ENCODE measurements around the gene JAKMIP2. TPM values are rescaled to one million over a fixed set of nuclear protein-coding genes. Genes with fewer than 3 reads are reported as not detected.

Gene JAKMIP2
- total RNA-seq, 1 donor, result 1.1 TPM

DNA sequence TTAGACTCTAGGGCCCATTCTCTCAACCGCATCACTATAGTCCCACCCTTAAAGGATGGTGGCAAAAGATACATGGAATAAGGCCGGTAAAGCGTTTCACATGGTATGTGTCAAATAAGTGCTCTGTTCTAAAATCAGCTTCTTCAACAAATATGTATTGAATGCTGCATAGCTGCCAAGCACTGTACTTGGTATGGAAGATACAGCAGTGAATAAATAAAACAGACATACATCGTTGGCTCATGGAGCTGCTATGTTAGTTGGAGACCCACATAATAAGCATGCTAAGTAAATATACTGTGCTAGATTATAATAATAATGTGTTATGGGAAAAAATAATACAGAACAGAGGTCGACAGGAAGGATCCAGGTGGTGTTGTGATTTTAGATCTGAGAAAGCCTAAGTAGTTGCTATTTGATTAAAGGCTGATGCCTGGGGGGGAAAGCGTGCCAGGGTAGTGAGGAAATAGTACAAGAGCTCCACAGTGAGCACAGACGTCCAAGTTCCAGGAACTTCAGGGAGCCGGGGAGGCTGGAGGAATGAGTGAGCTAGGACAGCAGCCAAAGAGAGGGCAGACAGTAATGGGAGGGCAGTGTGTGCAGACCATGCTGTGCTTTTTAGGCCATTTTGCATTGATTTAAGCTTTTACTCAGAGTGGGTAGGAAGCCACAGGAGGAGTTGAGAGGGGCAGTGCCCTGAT lies 93.7 kb downstream of the JAKMIP2 start:
- H4K20me1 ChIP-seq (ENCODE audit: insufficient read depth, low read length), result no peaks in the 10 kb centered on the region
- no peaks in the 10 kb centered on the region for H3K79me2 ChIP-seq (ENCODE audit: insufficient read depth, low read length)
- H3K9me3 ChIP-seq (ENCODE audit: low read depth, low read length), result no peaks in the 10 kb centered on the region
- no peak overlapping the region for H3K27ac ChIP-seq (ENCODE audit: low read depth, low read length)
- H3K27me3 ChIP-seq (ENCODE audit: insufficient read depth, low read length), result no peaks in the 10 kb centered on the region
- TF ChIP-seq, protein P1, sequence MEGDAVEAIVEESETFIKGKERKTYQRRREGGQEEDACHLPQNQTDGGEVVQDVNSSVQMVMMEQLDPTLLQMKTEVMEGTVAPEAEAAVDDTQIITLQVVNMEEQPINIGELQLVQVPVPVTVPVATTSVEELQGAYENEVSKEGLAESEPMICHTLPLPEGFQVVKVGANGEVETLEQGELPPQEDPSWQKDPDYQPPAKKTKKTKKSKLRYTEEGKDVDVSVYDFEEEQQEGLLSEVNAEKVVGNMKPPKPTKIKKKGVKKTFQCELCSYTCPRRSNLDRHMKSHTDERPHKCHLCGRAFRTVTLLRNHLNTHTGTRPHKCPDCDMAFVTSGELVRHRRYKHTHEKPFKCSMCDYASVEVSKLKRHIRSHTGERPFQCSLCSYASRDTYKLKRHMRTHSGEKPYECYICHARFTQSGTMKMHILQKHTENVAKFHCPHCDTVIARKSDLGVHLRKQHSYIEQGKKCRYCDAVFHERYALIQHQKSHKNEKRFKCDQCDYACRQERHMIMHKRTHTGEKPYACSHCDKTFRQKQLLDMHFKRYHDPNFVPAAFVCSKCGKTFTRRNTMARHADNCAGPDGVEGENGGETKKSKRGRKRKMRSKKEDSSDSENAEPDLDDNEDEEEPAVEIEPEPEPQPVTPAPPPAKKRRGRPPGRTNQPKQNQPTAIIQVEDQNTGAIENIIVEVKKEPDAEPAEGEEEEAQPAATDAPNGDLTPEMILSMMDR (IDR thresholded peaks at IDR 0.05; ENCODE audit: extremely low read depth, low read depth, low read length), result no peak
- no peak overlapping the region for H3K4me3 ChIP-seq (ENCODE audit: insufficient read depth, low read length)
- no peak overlapping the region for H2AFZ ChIP-seq (ENCODE audit: low read length)
- H3K4me1 ChIP-seq (ENCODE audit: insufficient read depth, low read length), result no peaks in the 10 kb centered on the region
- DNase-seq (ENCODE audit: insufficient read length, low spot score, missing footprints), result no peak
- H3K36me3 ChIP-seq (ENCODE audit: insufficient read depth, low read length), result no peaks in the 10 kb centered on the region
- H3K4me2 ChIP-seq (ENCODE audit: insufficient read depth, low read length), result no peak overlapping the region

DNA sequence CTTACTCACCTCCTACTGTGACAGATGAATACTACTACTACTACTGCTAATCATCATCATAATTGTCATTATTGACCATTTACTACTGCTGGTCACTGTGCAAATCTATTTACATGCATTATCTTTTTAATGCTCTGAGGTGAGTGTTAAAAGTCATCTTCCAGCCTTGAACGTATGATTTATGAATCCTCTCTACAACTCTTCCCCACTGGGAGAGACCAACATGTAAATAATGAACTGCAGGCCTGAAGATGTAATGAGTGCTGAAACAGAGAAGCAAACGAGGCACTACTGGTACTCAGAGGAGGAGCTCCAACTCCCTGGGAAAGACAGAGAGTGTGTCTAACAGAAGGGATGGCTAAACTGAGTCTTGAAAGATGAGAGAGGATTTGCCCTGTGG lies 95.4 kb downstream of the JAKMIP2 start:
- Histone ChIP-seq H3K4me3 (ENCODE audit: insufficient read depth, low read length) (no peak overlapping the region), H3K4me1 (ENCODE audit: insufficient read depth, low read length) (no peaks in the 10 kb centered on the region), H4K20me1 (ENCODE audit: insufficient read depth, low read length) (no peaks in the 10 kb centered on the region), H3K9me3 (ENCODE audit: low read depth, low read length) (no peaks in the 10 kb centered on the region), H3K36me3 (ENCODE audit: insufficient read depth, low read length) (no peaks in the 10 kb centered on the region), H3K4me2 (ENCODE audit: insufficient read depth, low read length) (no peak overlapping the region), H3K79me2 (ENCODE audit: insufficient read depth, low read length) (no peaks in the 10 kb centered on the region), H3K27ac (ENCODE audit: low read depth, low read length) (no peak overlapping the region), H2AFZ (ENCODE audit: low read length) (no peak overlapping the region), H3K27me3 (ENCODE audit: insufficient read depth, low read length) (no peaks in the 10 kb centered on the region)
- no peak for DNase-seq (ENCODE audit: insufficient read length, low spot score, missing footprints)
- TF ChIP-seq, protein P1 (IDR thresholded peaks at IDR 0.05; ENCODE audit: extremely low read depth, low read depth, low read length), result no peak

DNA sequence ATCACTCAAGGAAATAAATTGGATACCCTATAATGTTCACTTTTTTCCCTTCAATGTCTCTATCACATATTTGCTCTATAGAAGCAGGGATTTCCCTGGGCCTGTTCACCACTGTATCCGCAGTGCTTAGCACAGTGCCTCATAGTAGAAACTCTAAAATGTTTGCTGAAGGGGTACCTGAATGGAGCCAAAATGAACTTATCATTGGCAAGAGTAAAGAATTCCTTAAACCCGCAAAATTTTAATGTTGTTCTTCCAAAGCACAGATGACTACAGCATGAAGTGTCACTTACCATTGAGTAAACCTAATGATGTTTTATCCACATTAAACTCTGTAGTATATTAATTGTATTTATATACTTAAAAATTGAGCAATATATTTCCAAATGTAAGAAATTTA lies 96.1 kb downstream of the JAKMIP2 start:
- Histone ChIP-seq H3K4me2 (ENCODE audit: insufficient read depth, low read length) (no peak overlapping the region), H3K27ac (ENCODE audit: low read depth, low read length) (no peak overlapping the region), H3K79me2 (ENCODE audit: insufficient read depth, low read length) (no peaks in the 10 kb centered on the region), H3K9me3 (ENCODE audit: low read depth, low read length) (no peaks in the 10 kb centered on the region), H4K20me1 (ENCODE audit: insufficient read depth, low read length) (no peaks in the 10 kb centered on the region), H3K27me3 (ENCODE audit: insufficient read depth, low read length) (no peaks in the 10 kb centered on the region), H3K4me3 (ENCODE audit: insufficient read depth, low read length) (no peak overlapping the region), H2AFZ (ENCODE audit: low read length) (no peak overlapping the region), H3K36me3 (ENCODE audit: insufficient read depth, low read length) (no peaks in the 10 kb centered on the region), H3K4me1 (ENCODE audit: insufficient read depth, low read length) (no peaks in the 10 kb centered on the region)
- TF ChIP-seq, protein P1 (IDR thresholded peaks at IDR 0.05; ENCODE audit: extremely low read depth, low read depth, low read length), result no peak
- no peak for DNase-seq (ENCODE audit: insufficient read length, low spot score, missing footprints)

DNA sequence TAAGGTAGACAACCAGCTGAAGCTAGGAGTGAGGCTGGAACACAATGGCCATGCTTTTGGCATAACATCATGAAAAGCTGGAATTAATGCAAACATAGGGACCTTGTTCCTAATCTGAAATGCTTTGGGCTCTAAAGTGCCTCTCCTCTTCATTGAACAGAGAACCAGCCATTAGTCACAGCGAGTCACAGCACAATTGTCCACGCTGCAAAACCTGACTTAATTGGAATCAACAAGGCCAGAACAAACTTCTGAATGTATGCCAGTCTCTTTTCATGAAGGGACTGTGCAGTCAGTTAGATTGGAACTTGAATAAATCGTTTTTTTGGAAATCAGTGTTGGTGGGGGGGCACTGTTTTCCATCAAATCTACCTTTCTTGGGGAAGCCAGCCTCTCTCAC lies 96.5 kb downstream of the JAKMIP2 start:
- TF ChIP-seq, protein P1 (IDR thresholded peaks at IDR 0.05; ENCODE audit: extremely low read depth, low read depth, low read length), result no peak
- DNase-seq (ENCODE audit: insufficient read length, low spot score, missing footprints), result no peak

More for the DNA sequence above, 96.5 kb downstream of the JAKMIP2 start:
- H3K4me1 ChIP-seq (ENCODE audit: insufficient read depth, low read length), result no peaks in the 10 kb centered on the region
- no peak overlapping the region for H2AFZ ChIP-seq (ENCODE audit: low read length)
- no peaks in the 10 kb centered on the region for H3K27me3 ChIP-seq (ENCODE audit: insufficient read depth, low read length)
- no peaks in the 10 kb centered on the region for H3K79me2 ChIP-seq (ENCODE audit: insufficient read depth, low read length)
- H3K36me3 ChIP-seq (ENCODE audit: insufficient read depth, low read length), result no peaks in the 10 kb centered on the region
- no peak overlapping the region for H3K4me3 ChIP-seq (ENCODE audit: insufficient read depth, low read length)
- no peaks in the 10 kb centered on the region for H3K9me3 ChIP-seq (ENCODE audit: low read depth, low read length)
- no peaks in the 10 kb centered on the region for H4K20me1 ChIP-seq (ENCODE audit: insufficient read depth, low read length)
- no peak overlapping the region for H3K27ac ChIP-seq (ENCODE audit: low read depth, low read length)
- H3K4me2 ChIP-seq (ENCODE audit: insufficient read depth, low read length), result no peak overlapping the region
